Astrocyte of the cerebellum (primary cell): ENCODE measurements around the gene NAPB.

Source experiments
- DNase-seq: peaks from one replicate; pipeline ENCODE4 v3.0.0-alpha.2; 2011; ENCODE audit warnings: low read depth
- H3K4me3 ChIP-seq: 2 replicates; pipeline ENCODE4 v1.5.1; 2011; ENCODE audit warnings: mild to moderate bottlenecking, low read depth, low read length, moderate library complexity
- in situ Hi-C: cut with HindIII; loops from 2 replicates; pipeline ENCODE4 v1.10.0; 2017; ENCODE audit warnings: low sequenced_read_pairs
- TF ChIP-seq, protein P1 (sequence below): IDR thresholded peaks from 2 replicates; pipeline ENCODE4 v1.5.1; 2012; ENCODE audit warnings: low read length, low read depth, moderate library complexity, mild to moderate bottlenecking; ENCODE audit errors: missing control alignments

NAPB gene

DNA sequence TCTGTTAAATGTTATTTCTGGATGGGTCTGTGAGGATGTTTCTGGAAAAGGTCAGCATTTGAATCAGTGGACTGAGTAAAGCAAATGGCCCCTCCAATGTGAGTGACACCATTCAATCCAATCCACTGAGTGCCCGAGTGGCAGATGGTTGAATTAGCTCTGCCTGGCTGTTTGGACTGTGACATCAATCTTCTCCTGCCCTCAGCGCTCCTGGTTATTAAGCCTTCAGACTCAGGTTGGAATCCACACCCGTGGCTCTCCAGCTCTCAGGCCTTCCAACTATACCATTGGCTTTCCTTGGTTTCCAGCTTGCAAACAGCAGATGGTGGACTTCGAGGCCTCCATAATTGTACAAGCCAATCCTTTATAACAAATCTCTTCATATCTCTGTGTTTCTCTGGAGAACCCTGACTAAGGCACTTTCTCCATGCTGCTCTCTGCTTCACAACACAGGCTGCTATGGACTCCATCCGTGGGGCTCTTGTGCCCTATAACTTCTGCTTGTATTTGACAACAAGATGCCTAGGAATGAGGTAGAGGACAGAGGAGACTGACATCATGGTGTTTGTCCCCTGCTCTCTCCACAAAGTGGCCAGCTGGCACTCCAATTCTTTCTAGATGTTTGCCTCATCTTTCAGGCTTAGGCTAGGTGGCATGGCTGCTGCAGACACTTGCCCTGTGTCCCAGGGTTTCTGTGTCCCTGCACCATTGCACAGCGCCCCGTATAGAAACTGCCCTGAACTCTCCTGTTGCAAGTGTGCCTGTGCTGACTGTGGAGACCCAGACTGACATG lies 13.4 kb upstream of the NAPB start:
- H3K4me3 ChIP-seq, result no peak overlapping the region
- DNase-seq, result no peak
- TF ChIP-seq, protein P1, sequence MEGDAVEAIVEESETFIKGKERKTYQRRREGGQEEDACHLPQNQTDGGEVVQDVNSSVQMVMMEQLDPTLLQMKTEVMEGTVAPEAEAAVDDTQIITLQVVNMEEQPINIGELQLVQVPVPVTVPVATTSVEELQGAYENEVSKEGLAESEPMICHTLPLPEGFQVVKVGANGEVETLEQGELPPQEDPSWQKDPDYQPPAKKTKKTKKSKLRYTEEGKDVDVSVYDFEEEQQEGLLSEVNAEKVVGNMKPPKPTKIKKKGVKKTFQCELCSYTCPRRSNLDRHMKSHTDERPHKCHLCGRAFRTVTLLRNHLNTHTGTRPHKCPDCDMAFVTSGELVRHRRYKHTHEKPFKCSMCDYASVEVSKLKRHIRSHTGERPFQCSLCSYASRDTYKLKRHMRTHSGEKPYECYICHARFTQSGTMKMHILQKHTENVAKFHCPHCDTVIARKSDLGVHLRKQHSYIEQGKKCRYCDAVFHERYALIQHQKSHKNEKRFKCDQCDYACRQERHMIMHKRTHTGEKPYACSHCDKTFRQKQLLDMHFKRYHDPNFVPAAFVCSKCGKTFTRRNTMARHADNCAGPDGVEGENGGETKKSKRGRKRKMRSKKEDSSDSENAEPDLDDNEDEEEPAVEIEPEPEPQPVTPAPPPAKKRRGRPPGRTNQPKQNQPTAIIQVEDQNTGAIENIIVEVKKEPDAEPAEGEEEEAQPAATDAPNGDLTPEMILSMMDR, result no peak
- in situ Hi-C loops, result no loop called here

DNA sequence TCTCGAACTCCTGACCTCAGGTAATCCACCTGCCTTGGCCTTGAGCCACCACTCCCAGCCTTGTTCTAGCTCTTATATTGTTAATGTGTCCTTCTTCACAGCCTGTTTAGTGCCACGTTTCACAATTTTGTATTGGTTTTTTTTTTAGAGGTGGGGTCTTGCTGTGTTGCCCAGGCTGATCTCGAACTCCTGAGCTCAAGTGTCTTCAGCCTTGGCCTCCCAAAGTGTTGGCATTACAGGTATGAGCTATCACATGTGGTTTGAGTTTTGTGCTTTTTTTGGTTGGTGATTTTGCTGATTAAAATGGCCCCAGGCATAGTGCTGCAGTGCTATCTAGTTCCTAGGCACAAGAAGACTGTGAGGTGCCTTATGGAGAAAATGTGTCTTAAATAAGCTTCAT lies 12.3 kb upstream of the NAPB start:
- H3K4me3 ChIP-seq, result no peak overlapping the region
- in situ Hi-C loops, result no loop called here
- TF ChIP-seq, protein P1, result no peak

DNA sequence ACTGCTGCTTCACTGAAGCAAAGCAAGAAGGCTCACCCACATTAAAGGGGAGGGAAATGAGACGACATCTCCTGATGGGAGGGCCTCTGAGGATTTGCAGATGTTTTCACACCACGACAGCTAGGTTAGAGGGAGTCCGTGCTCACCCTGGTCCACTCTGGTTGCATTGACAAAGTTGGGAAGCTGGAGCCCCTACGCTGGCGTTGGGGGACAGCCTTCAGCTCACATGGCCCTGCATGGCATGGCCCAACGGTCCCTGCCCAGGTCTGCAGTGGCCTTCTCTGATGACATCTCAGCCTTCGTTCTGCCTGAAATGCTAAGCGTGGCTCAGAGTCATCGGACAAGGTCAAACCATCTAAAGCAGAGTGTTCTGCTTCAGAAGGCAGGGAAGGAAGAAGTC lies 3.8 kb upstream of the NAPB start:
- no peak for DNase-seq
- TF ChIP-seq, protein P1, result no peak
- no peak overlapping the region for H3K4me3 ChIP-seq
- in situ Hi-C loops, result no loop called here

More for the DNA sequence above, 12.3 kb upstream of the NAPB start:
- no peak for DNase-seq

DNA sequence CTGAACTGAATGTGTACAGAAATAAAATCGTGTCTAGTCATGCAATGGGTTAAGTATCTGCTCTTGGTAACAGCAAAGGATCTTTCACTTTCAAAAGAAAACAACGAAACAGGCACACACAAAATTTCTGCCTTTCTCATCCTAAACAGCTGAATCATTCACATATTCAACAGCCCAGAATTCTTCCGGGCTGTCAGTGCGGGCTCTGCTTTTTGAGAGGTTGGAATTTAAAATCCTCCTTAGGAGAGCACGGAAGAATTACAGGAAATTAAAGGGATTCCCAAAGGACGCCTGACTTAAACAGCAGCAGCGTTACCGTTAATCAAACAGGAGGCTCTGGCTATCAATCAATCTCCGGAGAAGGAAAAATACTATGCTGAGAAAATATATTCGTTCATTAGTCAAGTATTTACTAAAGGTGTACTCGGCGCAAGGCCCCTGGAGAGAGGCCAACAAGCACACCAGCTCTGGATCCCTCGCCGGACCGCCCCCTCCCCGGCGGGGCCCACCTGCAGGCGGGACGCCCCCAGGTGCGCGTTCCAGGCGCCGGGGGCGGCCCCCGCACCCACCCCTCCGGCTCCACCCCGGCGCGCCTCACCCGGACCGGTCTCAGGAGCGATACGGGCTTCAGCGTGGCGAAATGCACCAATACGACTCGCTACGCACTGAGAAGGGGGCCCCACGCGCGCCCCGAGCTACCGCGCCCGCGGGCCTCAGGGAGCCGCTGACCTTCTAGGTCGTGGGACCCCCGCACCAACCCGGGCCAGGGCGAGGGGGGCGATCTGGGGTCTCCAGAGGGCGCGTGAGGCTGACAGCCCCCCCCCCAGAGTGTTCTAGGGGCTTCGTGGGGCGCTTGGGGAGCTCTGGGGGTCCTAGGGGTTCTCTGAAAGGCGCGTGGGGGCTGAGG lies 1.0 kb downstream of the NAPB start:
- no peak for DNase-seq
- peak overlapping the region; percentile 97 for H3K4me3 ChIP-seq
- TF ChIP-seq, protein P1, result no peak
- in situ Hi-C loops, result loop anchor here (5.0 kb wide), 1 partner anchor 43 kb away; no protein-coding TSS in a partner anchor

DNA sequence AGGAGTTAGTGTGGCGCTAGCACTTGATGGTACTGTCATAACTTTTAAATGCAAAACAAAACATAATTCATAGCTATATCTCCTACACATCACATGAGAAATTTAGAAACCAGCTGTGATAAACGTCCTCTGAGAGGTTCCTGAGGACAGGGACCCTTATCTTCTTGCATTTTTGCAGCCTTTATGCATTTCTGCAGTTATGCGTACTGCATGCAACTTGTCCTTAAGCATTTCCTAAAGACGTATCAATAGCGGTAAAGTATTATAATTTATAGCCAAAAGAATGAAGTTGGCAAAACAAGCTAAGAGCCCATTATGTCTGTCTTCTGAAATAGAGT lies 1.7 kb downstream of the NAPB start:
- TF ChIP-seq, protein P1, result no peak
- DNase-seq, result no peak
- H3K4me3 ChIP-seq, result peak overlapping the region; percentile 97
- in situ Hi-C loops, result loop anchor here (5.0 kb wide), 1 partner anchor 42 kb away; no protein-coding TSS in a partner anchor

DNA sequence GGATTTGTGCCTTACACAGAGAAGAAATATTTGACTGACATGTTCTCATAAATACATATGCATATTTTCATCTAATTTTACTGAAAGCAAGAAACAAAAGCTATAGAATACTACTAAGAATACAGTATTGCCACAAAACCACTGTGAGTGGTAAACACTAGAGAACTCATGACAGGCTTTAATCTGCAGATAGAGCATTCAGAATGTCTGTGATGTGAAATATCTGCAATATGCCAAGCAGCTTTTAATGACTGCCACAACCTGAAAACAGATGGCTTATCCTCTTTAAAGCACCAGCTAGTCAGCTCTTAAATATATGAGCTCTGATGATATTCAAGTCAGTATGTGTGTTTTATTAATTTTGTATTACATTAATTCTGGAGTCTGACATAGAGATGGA lies 3.4 kb downstream of the NAPB start:
- DNase-seq, result no peak
- no peak overlapping the region for H3K4me3 ChIP-seq
- TF ChIP-seq, protein P1, result no peak
- in situ Hi-C loops, result loop anchor here (5.0 kb wide), 1 partner anchor 41 kb away; no protein-coding TSS in a partner anchor
